Activated gamma-delta T cell treated with anti-CD3 and anti-CD28 coated beads, Interleukin-2, amount 50 U/mL, for 16 hours (primary cell): ENCODE data around the gene MN1.

ENCODE experiments used
- DNase-seq: peaks from one replicate; pipeline ENCODE4 v3.0.0-alpha.2; 2020; ENCODE audit warnings: low read depth

MN1 gene

DNA sequence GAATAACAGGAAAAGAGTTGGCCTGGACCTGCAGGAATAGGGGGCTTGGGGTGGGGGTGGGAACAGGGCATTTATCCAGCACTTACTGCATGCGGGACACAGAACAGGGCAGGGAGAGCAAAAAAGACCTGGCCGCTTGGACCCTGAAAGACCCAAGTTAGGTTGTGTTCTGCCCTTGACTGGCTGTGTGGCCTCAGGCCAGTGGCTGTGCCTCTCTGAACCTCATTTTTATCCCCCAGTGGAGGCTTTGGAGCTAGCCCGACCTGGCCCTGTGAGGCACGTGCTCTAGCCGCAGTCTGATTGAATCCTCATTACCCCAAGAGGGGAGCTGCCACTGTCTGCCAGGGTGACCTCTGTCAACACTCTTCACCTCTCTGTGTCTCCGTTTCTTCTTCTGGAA, 68.7 kb downstream of the MN1 start:
- DNase-seq, result no peak

DNA sequence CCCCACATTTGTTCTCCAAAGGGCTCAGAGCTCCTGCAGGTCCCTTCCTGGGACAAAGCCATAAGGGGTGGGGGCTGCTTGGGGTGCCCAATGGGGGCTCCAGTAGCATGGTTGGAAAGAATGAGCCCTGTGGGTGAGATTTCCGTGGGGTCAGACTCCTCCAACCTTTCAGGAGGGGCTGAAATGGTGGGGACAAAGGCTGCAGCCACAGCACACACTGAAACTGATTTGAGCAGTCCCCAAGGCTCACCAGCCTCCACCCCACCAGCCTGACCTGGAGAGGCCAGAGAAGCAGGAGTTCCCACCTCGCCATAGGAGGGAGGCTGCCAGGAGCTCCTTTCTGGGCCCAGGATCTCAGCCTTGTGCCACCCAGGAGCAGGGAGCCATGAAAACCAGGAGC, 69.2 kb downstream of the MN1 start:
- DNase-seq, result no peak

DNA sequence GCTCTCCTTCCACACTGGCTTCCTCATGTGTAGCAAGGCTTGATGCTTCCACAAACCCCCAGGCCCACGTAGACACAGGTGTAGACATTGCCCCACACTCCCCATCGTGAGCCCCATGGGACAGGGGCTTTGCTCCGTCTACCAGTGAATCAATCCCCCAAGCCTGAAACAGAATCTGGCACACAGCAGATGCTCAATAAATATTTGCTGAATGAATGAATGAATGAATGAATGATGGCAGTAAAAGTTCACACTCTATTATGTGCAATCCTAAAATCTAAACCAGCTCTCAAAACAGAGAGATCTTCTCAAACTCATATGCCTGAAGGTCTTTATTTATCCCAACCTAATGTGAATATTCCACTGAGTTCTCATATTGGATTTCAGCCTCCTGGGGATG, 69.9 kb downstream of the MN1 start:
- DNase-seq, result no peak

DNA sequence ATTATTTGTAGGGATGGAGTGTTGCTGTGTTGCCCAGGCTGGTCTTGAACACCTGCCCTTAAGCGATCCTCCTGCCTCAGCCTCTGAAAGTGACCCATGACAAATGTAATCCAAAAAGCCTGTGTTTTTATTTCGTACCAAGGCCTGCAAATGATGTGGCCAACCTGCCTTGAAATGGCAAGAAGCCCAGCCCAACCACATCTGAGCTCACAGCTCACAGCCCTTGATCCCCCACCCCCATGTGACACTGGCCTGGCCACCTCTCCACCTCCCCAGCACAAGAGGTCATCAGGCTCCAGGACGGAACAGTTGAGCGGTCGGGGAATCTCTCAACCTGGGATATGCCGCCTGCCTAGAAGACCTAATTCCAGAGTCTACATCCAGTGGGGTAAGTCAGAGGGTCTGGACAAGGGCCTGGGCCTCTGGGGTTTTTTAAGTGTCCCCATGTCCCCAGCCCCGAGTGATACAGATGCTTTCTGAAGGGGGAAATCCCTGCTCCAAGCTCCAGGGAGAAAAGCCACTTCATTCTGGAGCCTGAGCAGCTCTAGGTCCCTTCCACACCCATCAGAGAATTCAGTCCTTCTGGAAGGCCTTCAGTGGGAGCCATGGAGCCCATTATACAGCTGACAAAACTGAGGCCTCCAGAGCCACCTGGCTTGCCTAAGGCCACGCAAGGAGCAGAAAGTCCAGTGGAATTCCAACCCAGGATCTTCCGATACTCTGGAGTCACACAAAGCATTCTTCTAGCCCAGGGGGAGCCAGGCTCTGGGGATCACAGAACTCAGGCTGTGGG, 70.7 kb downstream of the MN1 start:
- no peak for DNase-seq

DNA sequence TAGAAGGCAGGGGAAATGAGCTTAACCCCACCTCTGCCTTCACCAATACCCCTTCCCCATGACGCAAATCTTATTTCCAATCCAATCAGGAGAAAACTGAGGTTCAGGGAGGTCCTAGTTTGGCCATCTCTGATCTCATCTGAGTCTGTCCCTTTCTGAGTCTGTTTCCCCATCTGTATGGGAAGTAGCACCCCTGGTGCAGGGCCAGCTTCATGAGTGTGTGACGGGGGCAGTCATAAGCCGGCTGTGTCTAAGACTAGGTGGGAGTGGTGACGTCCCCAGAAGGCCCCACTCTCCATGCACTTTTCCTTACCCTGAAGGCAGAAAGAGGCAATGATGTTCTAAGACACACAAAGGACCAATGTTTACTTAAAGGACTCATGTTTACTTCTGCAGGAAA, 72.3 kb downstream of the MN1 start:
- DNase-seq, result no peak

DNA sequence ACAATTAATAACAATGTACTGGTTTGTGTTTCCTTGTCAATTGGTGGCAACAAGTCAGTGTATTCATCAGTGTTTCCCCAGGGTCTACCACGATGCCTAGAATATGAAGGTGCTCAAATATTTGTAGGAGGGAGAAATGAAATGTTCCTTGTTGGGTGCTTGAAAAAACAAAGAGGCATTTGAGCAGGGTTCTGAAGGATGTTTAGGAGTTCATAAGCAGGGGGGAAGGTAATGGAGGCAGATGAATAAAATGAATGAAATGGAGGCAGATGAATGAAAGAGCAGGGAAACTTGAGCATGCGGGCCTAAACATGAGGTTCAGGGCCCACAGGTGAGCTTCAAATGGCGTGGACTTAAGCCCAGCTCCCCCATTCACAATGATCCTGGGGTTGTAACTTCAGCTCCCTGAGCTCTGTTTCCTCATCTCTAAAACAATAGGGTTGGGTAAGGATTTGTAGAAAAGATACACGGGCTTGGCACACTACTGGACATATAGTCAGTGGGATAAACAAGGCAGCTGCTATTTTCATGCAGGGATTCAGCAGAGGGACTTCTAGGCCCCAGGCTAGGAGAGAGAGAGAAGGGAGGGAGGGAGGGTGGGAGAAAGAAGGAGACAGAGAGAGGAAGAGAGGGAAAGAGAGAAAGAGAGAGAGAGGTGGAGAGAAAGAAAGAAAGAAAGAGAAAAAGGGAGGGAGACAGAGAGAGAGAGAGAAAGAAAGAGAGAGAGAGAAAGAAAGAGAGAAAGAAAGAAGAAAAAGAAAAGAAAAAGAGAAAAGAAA, 73.7 kb downstream of the MN1 start:
- DNase-seq, result no peak

DNA sequence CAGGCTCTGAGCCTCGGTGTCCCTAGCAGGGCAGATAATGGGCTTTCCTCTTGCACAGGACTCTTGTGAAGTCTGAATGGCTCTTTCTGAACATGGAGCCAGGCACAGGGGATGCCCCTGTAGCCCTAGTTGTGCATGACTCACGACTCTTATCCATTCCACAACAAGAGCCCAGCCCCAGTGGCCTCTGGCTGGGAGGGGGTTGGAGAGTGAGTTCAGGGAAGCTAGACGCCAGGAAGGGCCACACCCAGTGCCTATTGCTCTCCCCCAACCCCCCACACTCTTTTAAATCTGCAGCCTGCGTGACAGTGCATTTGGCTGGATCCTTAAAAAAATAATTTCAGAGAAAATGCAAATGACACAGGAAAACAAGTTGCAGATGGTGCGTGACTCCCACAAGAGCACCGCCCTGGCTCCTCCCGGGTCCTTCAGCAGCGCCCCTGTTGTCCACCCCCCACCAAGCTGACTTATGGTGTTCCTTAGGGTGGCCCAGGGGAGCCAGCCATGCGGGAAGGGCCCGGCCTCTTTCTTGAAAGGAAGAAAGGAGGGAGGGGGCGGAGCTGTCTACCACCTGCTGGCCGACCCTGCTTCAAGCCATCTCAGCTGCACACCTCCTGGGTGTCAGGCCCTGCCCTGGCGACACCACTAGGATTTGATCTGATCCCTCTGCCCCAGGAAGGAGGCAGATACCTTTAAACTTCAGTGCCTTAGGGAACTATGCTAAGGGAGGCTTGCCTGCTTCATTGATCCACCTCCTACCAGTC, 74.7 kb downstream of the MN1 start:
- no peak for DNase-seq

DNA sequence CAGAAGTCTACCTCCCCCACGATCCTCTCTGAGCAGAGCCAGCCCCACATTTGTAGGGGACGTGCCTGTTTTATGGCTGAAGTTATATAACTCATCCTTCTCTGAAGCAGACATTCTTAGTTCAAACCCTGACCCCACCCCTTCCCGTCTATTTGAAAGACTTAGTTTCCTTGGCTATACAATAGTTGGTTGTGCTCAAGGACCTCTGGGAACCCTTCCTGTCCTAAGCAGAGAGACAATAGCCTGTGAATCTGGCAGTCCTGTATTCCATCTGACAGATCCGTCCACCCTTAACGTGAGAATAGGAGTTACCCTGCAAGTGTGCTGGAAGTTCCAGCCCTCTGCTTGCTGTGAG, 75.2 kb downstream of the MN1 start:
- no peak for DNase-seq

DNA sequence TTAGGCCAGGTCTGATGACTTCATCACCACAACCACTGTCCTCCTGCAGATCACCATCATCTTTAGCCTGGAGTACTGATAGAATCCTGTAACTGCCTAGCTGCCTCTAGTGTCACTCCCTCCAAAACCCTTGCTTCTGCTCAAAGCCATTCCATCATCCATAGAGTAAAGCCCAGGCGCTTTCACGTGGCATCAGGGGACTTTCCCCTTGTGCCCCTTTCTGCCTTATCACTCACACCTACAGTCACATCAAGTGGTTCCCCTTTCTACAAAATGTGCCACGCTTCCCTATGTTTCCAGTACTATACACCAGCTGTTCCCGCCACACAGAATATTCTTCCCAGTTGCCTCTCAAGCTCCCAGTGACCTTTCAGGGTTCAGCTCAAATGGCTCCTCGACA, 75.9 kb downstream of the MN1 start:
- no peak for DNase-seq

DNA sequence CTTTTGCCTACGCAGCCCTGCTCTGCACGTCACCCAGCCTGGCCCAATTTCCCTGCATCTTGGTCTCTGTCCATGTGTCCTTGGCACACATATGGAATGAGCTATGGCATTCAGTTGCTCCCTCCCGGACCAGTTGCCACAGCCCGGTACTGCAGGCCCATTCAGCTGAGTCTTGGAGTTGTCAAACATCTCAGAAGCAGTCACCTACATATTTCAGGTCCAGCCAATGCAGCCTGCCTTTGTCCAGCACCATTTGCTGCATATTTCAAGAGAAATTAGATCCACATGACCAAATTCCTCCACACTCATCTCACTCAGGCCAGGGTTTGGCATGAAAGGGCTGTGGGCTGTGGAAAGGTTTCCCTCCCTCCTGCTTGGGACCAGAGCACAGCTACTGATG, 76.8 kb downstream of the MN1 start:
- DNase-seq, result no peak

DNA sequence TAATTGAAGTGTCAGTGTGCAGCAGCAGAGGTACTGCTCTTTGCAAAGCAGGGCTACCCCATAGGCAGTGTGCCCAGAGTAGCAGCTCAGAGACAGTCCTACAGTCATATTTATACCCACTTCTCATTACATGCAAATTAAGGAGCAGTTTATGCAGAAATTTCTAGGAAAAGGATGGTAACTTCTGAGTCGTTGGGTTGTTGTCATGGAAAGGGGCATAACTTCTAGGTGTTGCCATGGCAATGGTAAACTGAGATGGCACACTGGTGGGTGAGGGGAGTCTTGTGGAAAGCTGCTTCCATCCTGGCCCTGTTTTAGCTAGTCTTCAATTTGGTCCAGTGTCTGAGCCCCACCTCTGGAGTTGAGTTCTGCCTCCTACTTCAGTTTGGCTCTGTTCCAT, 77.4 kb downstream of the MN1 start:
- DNase-seq, result no peak

DNA sequence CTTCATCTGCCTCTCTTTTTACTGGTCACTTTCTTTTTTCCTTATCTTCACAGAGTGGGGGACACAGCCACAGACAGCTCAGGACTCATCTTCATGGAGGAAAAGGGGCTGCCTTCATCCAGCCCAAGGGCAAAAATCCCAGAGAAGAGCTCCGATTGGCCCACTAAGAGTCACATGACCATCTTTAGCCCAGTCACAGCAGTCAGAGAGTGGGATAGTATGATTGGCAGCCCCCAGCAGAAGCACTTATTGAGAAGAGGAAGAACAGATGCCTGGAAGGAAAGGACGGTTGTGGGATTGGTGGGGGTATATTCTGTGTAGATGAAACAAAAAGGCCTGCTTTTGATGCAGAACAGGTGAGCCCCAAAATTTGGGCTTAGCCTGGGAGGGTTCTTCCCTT, 77.8 kb downstream of the MN1 start:
- no peak for DNase-seq

DNA sequence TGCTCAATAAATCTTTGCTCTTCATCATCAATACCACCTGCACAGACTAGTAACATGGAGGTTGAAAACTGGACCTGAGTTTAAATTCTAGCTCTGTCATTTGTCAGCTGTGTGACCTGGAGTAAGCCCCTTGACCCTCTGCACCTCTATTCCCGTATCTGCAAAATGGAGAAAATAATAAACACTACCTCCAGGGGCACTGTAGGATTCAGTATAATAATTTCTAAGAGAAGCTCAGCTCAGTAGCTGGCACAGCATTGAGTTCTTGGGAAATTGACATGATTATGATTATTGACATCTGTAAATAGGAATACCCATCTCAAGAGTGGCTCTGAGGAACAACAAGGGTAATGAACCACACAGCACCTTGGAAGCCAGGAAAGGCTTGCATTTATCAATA, 78.4 kb downstream of the MN1 start:
- no peak for DNase-seq

DNA sequence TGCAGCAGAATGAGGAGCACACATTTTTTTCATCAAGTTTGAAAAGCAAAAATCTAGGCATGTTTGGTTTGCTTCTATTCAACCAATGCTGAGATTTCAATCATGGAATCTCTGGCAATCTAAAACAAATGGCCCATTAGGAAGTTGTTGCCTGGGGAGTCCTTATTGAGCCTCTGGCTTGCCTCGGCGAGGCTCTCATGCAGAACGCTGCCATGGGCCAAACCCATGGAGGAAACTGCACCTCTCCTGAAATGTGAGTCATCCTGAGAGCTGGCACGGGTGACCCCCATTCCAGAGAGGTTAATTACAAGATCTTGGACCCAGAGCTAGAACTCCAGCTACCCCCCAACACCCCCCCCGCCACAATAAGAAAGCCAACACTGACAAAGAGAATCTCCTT, 80.7 kb downstream of the MN1 start:
- no peak for DNase-seq

DNA sequence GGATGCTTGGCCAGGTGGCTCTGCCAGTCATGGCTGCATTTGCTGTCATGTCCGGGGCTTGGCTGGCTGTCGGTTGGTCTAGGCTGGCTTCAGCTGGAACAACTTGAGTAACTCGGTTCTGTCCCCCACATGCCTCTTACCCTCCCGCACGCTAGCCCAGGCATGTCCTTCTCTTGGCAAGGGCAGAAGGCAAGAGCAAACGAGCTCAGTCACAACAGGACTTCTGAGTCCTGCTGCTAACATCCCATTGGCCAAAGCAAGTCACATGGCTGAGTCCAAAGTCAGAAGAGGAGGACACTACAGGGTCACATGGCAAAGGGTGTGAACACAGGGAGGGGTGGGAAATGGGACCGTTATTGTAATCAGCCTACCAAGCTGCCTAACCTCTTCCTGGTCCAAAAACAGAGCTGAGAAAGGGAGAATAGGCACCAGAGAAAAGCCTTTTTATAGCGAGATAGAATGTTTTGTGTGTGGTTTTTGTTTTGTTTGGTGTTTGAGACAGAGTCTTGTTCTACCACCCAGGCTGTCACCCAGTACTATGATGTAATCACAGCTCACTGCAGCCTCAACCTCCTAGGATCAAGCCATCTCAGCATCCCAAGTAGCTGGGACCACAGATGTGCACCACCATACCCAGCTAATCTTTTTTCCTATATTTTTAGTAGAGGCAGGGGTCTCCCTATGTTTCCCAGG, 81.9 kb downstream of the MN1 start:
- DNase-seq, result no peak

DNA sequence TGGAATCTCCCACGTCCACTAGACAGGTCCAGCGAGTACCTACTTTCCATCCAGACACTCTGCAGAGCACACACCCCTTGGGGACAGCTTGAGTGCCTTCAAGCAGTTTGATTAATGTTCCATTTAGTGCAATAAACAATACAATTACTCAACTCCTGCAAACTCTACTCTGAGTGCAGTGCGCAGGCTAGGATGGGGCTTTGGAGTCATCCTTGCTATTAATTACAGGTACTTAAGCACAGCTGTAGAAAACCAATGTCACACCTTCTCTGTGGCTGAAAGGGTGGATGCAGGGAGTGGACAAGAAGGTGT, 82.6 kb downstream of the MN1 start:
- no peak for DNase-seq

DNA sequence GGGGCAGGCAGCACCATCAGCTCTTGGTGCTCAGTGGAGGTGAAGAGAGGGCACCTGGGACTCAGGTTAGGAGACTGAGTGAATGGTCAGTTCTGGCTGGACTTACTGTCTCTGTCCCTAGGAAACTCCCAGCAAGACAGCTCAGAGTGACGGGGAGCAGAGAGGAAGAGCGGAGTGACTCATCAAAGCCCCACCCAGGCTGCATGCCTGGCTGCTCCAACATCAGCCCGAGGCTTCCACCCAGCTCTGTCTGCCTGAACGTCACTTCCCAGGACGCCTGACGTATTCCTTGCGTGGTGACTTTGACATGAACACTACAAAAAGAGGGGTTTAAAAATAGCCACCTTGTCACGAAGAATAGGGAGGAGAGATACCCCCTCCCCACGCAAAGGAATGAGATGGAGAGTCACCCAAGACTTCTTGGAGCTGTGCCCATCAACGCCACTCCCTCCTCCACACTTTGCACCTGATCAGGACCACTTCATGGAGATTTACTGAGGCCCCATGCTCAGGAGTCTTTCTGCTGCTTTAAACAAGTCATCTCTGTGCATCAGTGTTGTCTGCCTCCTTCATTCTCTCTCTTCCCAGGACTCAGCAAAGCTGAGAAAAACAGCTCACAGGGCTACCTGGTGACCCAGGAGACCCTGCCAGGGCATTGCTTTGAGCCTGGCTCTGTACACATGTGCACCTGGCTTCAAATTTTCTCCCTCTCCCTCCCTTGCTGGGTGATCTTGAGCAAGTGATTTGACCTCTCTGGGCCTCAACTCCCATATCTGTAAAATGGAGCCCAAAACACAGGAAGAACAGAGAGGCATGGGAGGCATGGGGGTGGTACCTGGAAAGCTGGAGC, 83.1 kb downstream of the MN1 start:
- DNase-seq, result no peak

DNA sequence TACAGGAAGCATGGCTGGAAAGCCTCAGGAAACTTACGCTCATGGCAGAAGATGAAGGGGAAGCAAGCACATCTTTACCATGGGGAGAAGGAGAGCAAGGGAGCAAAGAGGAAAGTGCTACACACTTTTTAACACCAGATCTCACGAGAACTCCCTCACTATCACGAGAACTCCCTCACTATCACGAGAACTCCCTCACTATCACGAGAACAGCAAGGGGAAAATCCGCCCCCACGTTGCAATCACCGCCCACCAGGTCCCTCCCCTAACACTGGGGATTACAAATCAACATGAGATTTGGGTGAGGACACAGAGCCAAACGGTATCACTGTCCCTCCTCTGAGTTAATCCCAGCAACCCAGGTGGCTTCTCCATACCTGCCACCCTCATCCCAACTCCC, 84.5 kb downstream of the MN1 start:
- DNase-seq, result no peak

DNA sequence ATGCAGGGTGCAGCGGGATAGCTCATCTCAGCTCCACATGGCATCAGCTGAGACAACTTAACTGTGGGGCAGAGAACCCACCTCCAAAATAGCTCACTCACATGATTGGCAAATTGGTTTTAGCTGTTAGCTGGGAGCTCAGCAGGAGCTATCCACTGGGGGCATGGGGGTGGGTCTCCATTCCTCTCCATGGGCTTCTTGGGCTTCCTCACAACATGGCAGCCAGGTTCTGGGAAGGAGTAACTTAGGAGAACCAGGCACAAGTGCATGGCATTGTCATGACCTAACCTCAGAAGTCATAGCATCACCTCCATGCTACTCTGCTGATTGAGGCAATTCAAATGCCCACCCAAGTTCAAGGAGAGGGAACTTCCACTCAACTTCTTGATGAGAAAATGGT, 85.5 kb downstream of the MN1 start:
- no peak for DNase-seq

DNA sequence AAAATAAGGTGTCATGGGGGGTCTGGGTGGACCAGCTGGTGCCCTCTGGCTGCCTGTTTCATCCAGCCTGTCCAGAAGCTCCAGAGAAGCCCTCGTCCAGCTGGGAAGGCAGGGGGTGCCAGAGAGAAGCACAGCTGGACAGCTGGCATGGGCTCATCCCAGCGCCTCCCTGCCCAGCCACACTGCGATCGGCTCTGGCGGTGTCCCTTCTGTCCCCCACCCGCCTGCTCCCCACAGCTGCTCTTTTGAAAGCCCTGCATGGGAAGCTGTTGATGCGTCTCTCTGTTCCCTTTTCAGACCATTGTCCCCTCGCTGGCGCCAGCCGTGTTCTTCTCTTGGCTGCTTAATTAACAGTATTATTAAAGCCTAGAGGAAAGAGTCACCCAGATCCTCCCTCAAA, 86.5 kb downstream of the MN1 start:
- DNase-seq, result no peak

DNA sequence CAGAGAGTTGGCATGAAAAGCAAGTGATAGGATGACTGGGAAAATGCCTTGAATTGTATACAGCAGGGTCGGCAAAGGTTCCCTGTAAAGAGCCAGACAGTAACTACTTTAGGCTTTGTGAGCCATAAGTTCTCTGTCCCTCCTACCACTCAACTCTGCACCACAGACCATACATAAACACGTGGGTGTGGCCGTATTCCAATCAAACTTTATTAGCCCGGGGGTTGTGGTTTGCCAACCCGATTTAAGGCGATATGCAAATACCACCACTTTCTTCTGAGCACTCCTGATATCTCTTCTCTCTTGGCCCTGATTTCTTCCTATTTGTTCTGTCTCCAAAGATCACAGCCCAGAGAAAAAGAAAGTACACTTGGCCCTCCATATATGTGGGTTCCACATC, 87.5 kb downstream of the MN1 start:
- DNase-seq, result no peak

DNA sequence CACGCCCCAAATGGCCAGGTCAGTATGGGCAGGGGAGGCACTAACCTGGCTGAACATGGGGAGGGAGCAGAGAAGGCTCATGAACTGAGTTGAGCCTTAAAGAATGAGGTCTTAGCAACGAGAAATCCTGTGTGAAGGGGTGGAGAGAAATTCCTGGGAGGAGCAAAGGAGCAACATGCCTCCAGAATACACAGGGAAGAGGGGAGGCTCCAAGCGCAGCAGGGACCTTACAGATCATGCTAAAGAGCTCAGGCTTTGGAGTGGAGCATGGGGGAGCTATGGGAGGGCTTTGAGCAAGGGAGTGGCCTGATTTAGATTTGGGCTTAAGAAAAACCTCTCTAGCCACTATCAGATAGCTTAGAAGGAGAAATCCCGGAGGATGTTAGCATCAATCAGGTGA, 88.1 kb downstream of the MN1 start:
- no peak for DNase-seq
